Brain microvascular endothelial cell (primary cell): ENCODE results near the gene TMEM106A.
"Not testable (repeated sequence)": the region's sequence is repeated elsewhere in the genome, so short reads cannot be mapped to it uniquely, and the experiment has no call there.

Source experiments
- DNase-seq: peaks from one replicate; pipeline ENCODE4 v3.0.0-alpha.2; 2020
- H3K27ac ChIP-seq: fragments of 250-450 bp; sonication (Bioruptor Pico); 2 replicates; pipeline ENCODE4 v1.5.1; 2020; ENCODE audit warnings: mild to moderate bottlenecking, moderate library complexity
- H3K27me3 ChIP-seq: fragments of 250-450 bp; sonication (Bioruptor Pico); replicated peaks from 2 replicates; pipeline ENCODE4 v1.5.1; 2020; ENCODE audit warnings: mild to moderate bottlenecking
- H3K36me3 ChIP-seq: fragments of 250-450 bp; sonication (Bioruptor Pico); replicated peaks from 2 replicates; pipeline ENCODE4 v1.5.1; 2020; ENCODE audit warnings: mild to moderate bottlenecking
- H3K4me3 ChIP-seq: 2 replicates; pipeline ENCODE4 v1.5.1; 2011; ENCODE audit warnings: low read depth, mild to moderate bottlenecking, control low read depth, low read length, moderate library complexity
- in situ Hi-C: cut with HindIII; loops from 2 replicates; pipeline ENCODE4 v1.10.0; 2017; ENCODE audit warnings: low sequenced_read_pairs, low pct_ligation_motif_present

TMEM106A gene

DNA sequence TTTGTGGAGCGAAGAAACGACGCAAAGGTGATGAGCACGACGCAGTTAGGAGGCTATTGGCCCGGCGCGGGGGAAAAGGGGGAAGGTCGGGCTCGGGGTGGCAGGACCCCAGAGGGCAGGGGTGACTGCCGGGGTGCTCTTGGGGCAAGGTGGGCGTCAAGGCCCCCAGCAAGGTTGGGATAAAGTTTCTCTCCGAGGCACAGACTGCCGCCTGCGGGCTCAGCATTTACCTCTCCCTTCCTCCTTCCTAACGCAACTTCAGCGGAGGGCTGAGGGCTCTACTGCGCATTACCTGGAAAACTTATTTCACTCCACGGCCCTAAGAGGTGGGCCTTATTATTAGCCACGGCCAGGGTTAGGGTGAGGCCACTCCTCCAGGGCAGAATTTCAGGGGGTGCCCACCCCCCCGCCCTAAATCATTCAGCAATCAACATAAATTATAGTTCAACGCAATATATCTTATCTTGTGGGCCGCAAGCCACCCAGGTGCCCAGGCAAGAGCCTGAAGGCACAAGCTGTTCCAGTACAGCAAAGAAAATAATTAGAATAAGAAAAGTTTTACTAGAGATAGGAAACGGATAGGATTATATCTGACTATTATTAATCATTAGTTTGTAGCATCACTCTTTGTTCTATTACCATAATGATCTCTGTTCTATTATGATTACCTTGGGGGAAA lies 20.5 kb downstream of the TMEM106A start:
- H3K4me3 ChIP-seq = peak overlapping the region; percentile 43
- H3K27ac ChIP-seq, in situ Hi-C loops, H3K36me3 ChIP-seq, H3K27me3 ChIP-seq: not testable (repeated sequence)
- DNase-seq = peak; percentile 27

GRCh38 chr17:43233263-43233662 lies 21.6 kb downstream of the TMEM106A start:
- DNase-seq, H3K27me3 ChIP-seq, in situ Hi-C loops, H3K36me3 ChIP-seq, H3K4me3 ChIP-seq, H3K27ac ChIP-seq: not testable (repeated sequence)

GRCh38 chr17:43233877-43234276 lies 22.2 kb downstream of the TMEM106A start, which contains the start of gene RNU2-1:
Gene RNU2-1, minus strand, starts transcription at chr17:43233977.
- H3K36me3 ChIP-seq, DNase-seq, in situ Hi-C loops: not testable (repeated sequence)

GRCh38 chr17:43239597-43239996 lies 27.9 kb downstream of the TMEM106A start:
- H3K27ac ChIP-seq, H3K27me3 ChIP-seq, H3K4me3 ChIP-seq, H3K36me3 ChIP-seq, DNase-seq, in situ Hi-C loops: not testable (repeated sequence)

More at GRCh38 chr17:43233877-43234276, 22.2 kb downstream of the TMEM106A start, which contains the start of gene RNU2-1:
- H3K27ac ChIP-seq, H3K27me3 ChIP-seq, H3K4me3 ChIP-seq: not testable (repeated sequence)

DNA sequence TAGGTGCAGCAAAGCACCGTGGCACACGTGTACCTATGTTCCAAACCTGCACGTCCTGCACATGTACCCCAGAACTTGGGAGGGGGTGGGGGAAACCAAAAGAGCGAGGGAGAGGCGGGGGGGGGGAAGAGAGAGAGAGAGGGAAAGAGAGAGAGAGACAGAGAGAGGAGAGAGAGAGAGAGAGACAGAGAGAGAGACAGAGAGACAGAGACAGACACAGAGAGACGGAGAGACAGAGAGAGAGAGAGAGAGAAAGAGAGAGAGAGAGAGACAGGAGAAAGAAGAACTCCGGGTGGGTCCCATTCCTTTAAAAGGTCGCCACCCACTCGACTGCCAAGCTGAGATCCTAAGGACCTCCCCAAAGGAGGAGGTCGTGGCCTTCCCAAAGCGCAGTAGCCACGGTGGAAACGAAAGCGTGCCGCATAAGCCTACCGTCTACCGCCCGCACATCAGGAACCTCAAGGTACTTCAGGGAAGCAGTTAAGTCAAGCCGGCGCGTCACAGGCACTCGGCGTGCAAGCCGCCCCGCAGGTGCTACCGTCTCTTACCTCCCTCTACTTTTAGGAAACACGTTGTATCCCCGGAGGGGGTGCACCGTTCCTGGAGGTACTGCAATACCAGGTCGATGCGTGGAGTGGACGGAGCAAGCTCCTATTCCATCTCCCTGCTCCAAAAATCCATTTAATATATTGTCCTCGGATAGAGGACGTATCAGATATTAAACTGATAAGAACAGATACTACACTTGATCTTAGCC lies 29.1 kb downstream of the TMEM106A start:
- H3K4me3 ChIP-seq, H3K27me3 ChIP-seq, in situ Hi-C loops: not testable (repeated sequence)

DNA sequence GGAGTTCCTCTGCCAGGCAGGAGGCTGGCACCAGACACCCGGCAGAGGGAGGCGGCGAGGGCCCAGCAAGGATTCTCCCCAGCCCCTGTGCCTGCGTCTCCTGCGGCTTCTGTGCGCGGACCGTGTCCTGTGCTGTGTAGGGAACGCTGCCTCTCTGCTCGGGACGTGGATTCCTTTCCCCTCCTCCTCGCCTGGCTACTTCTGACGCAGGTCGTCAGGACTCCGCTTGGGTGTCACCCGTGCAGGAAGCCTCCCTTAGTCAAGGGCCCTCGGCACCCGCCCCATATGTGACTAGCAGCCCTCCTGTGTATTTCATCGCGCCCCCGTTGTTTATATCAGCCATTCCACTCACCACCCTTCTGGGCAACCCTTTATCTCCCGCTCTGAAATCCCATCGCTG lies 34.8 kb downstream of the TMEM106A start:
- DNase-seq, H3K27me3 ChIP-seq, H3K4me3 ChIP-seq, H3K27ac ChIP-seq, in situ Hi-C loops, H3K36me3 ChIP-seq: not testable (repeated sequence)

More for the DNA sequence above, 29.1 kb downstream of the TMEM106A start:
- not testable (repeated sequence) for H3K27ac ChIP-seq, DNase-seq, H3K36me3 ChIP-seq
